Midbrain (tissue), 1 donor: ENCODE data around the gene XRN1.
"Not testable (repeated sequence)": the region's sequence is repeated elsewhere in the genome, so short reads cannot be mapped to it uniquely, and the experiment has no call there.

ENCODE experiments used
- DNase-seq: peaks from one replicate; lab custom pipeline; 2025; lab: John Stamatoyannopoulos, UW

XRN1 gene

DNA sequence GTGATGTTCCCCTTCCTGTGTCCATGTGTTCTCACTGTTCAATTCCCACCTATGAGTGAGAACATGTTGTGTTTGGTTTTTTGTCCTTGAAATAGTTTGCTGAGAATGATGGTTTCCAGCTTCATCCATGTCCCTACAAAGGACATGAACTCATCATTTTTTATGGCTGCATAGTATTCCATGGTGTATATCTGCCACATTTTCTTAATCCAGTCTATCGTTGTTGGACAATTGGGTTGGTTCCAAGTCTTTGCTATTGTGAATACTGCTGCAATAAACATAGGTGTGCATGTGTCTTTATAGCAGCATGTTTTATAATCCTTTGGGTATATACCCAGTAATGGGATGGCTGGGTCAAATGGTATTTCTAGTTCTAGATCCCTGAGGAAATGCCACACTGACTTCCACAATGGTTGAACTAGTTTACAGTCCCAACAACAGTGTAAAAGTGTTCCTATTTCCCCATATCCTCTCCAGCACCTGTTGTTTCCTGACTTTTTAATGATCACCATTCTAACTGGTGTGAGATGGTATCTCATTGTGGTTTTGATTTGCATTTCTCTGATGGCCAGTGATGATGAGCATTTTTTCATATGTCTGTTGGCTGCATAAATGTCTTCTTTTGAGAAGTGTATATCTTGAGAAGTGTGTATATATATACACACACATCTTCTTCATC, 123.4 kb downstream of the XRN1 start:
- DNase-seq: not testable (repeated sequence)

DNA sequence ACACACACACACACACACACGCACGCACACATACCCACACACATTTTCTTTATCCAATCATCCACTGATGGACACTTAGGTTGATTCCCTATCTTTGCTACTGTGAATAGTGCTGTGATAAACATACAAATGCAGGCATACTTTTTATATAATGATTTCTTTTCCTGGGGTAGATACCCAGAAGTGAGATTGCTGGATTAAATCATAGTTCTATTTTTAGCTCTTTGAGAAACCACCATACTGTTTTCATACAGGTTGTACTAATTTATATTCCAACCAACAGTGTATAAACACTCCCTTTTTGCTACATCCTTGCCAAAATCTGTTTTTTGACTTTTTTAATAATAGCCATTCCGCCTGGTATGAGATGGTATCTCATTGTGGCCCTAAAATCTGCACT, 127.9 kb downstream of the XRN1 start:
- no peak for DNase-seq

DNA sequence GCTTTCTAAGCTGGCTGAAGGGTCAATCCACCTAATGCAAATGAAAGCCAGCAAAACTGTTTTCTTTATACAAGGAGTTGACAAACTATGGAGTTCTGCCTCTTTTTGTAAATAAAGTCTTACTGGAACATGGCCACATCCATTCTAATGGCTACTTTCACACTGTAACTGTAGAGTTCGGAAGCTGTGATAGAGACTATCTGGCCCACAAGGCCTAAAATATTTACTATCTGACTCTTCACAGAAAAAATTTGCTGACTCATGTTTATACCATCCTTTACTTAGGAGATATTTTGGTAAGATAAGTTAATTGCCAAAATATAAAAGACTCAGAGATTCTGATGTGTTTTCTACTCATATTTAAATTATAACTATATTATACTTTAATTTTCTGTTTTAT, 128.7 kb downstream of the XRN1 start:
- no peak for DNase-seq

DNA sequence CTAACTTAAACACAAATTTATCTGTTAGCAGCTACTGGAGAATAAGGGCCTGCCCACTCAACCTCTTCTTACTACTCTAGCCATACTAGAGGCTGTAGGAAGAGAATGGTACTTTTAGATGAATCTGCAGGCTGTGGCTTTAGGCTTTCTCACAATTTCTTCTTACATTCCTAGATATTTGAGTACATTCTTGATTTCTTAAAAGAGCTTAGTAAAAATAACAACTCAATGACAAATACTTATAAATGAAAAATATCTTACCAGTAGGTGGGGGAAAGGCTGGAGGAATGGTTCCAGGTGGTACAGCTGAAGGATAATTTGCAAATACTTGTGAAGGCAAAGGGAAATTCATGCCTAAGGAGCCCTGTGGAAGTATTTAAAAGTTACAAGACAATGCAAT, 129.5 kb downstream of the XRN1 start:
- DNase-seq: no peak

DNA sequence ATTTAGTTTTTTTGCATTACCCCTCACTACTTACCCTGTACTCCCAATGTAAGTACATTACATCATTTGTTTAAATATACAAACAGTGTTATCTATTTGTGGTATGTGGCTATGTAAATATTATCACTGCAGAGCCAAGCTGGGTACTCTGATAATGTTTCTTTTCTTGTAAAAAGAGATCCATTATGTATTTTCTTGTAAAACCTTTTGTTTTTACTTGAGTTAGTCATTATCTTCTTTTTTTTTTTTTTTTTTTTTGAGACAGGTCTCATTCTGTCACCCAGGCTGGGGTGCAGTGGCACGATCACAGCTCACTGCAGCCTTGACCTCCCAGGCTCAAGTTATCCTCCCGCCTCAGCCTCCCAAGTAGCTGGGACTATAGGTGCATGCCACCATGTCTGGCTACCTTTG, 131.9 kb downstream of the XRN1 start:
- DNase-seq: not testable (repeated sequence)

DNA sequence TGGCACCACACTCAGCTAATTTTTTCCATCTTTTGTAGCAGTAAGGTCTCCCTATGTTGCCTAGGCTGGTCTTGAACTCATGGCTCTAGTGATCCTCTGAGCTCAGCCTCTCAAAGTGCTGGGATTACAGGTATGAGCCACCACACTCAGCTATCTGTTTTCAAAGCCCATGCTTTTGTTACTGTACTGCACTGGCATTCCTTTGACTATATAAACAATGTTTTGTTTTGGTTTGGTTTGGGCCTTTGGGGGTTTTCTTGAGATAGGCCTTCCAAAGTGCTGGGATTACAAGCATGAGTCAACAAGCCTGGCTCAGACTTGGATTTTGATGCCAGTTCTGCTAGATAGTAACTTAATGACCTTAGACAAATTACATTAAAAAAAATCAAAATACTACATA, 132.8 kb downstream of the XRN1 start:
- no peak for DNase-seq

DNA sequence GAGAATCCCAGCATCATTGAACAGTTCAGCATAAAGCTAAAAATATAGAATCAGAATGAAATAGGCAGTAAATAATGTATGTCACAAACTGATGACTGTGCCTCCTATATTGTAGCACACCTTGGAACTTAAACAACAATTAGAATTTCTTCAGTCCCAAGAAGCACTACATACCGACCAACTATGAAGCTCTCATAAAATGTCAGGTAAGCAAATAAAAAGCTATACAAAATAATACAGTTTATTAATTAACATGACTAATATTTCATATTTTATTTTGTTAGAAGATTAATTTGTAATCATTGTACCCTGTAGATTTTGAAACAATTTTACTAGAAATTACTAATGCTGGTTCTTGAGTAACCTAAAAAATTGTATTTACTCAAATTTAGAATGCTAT, 137.4 kb downstream of the XRN1 start:
- DNase-seq: no peak

DNA sequence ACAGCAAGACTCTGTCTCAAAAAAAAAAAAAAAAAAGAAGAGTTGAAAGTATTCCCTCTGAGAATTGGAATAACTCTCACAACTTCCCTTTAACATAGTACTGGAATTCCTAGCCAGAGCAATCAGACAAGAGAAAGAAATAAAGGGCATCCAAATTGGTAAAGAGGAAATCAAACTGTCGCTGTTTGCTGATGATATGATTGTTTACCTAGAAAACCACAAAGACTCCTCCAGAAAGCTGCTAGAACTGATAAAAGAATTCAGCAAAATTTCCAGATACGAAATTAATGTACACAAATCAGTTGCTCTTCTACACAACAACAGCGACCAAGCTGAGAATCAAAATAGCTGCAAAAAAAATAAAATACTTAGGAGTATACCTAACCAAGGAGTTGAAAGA, 145.0 kb downstream of the XRN1 start:
- DNase-seq: not testable (repeated sequence)

DNA sequence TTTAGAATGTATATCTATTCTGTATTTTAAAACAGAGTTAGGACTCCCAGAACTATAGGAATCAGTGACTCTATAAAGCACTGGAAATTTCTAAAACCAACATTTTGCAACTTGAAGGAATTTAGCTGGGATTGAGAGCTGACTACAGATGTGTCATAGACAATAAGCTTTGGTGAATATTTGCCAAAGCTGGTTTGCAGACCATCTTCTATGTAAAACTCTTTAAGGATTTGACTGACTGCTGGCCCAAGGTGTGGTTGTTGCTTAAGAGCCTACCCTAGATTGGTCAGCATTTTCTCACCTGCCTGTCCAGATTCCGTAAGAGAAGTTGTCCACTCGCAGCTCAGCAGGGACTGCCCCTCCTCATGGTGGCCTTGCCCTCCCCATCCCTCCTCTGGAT, 149.2 kb downstream of the XRN1 start:
- no peak for DNase-seq

DNA sequence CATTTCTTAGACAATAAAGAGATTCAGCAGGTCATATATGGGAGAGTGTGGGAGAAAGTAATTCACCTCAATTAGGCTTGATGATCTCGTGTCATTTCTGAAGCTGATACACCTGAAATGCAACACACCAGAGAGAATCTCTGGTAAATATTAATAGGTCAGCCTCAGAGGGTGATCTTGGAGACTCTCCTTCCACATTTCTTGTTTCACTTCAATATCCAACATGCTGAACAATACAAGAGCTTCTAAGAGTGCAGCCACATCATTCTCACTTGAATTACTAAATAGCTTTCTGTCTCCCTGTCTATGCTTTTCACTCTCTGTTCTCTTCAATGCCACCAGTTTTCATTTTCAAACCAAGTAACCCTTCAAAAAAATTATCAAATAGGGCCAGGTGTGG, 151.3 kb downstream of the XRN1 start:
- DNase-seq: no peak

DNA sequence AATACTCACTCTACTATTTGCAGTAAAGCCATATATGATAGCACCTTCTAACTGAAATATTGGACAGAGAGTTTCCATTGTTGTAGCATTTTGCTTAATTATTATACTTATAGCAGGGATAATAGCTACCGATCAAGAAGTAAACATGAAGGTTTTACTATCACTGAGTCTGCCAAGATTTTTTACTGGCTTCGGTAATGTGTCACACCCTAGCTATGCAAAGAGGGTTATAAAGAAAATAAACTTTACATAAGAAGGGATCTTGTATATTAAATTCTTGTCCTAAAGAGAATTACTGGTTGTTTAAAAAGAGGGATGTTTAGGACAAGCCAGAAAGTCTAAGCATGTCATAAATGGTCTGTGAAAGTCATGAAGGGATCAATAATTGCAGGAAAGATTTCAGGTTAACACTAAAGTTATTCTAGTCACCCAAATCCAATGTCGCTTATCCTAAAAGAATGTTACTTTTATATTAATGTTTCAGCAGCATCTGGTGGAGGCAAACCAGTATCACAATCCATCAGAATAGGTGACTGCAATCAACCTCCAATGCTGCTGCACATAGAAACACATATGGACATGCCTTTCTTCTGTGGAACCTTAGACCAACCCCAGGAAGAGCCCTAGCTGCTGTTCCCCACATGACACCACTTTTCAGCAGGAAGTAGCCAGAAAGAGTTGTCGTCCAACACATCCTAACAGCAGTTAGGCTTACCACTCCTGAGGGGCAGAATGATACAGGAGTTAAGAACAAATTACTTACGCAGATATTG, 159.8 kb downstream of the XRN1 start:
- no peak for DNase-seq

DNA sequence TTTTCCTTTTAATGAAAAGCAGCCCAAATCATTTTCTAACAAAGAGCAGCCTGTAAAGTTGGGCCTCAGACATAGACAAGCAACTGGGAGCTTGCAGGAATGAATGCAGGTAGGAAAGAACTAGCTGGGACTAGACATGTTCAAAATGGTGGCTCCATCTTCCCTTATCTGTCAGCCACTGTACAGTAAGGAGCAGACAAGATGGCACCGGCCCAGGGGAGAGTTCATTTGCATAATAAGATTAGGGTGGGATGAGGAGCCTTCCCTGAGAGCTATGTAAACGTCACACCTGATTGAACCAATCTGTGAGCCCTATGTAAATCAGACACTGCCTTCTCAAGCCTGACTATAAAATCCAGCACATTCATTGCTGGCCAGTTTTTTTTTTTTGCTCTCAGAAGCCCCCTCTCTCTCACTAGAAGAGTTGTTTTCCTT, 162.7 kb downstream of the XRN1 start:
- DNase-seq: no peak

DNA sequence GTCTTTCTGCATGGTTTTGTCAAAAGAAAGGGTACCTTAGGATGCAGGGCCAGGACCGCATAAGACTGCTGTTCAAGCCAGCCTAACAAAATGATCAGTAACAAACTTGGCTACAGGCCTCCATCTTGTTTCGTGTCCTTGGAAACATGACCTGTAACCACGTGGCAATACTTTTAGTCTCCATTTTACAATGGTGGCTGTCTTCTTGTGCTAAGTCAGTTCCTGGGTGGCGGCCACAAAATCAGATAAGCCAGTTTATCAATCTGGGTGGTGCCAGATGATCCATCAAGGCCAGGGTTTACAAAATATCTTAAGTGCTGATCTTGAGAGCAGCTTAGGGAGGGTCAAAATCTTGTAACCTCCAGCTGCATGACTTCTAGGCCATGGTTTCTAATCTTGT, 165.3 kb downstream of the XRN1 start:
- DNase-seq: no peak

DNA sequence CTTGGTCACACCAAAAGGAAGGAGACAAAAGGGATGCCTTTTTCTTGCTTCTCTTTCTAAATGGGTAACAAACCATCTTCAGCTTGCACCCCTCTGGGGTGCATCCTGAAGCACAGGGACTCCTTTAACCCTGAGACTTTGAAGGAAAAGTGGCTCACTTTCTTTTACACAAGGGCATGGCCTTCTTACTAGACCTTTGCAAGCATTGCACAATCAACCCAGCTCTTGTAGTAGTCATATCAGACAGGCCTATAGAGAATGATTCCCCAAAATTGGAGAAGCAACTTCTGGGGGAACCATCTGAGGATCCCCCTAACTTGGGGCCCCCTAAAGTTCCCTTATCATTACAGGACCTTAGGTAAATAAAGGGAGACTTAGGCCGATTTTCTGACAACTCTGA, 166.4 kb downstream of the XRN1 start:
- no peak for DNase-seq

DNA sequence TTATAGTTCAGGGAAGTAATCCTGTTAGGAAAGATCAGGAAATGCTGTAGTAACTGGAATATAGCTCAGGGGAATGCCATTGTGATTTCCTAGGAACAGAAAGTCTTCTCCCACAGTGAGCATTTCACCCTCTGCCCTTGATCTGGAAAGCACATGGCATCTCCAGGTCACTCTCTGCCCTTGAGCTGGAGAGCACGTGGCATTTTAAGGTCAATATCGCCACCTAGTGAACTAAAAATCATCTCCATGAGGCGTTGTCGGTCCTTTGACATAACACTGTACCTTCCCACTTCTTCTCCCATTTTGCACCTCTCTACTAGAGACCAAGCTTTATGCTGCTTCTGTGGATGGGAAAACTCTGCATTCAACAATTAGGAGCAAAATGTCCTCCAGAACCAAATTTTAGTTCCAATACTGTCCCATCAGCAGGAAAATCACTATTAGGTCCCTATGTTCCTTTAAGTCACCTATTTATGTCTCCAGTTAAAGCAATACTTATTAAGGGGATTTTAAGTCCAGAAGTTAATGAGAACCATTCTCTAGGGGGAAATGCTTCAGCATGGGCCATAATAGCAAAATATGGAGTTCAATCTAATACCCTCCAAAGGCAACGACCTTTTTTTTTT, 167.8 kb downstream of the XRN1 start:
- peak; percentile 74 for DNase-seq

DNA sequence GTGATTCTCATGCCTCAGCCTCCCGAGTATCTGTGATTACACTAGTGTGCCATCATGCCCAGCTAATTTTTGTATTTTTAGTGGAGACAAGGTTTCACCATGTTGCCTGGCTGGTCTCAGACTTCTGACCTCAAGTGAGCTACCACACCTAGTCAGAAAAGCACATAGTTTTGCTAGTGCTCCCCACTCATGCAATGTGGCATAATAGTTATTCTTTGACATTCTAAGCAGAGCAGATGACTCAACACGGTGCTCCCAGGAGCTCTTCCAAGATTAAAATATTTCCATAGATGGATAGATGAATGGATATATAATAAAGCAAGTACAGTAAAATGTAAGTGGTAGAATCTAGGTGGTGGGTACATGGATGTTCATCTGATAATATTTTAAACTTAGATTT, 169.4 kb downstream of the XRN1 start:
- DNase-seq: no peak

DNA sequence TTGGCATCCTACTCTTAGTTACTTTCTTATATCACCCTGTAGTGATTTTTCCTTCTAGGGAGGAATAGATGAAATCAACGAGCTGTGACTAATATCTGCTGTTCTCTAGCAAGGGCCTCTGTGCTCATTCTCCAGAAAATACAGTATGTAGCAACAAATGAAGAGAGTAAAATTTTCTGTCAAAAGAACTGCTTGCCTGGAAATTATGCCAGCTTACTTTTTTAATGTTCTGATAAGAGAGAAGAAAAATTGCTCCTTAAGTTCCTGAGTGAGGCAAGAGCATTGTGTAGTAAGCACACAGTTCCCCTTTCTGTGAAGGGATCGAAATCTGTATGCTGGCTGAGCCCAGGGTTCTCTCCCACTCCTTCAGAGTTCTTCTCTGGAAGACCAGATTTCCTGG, 171.1 kb downstream of the XRN1 start:
- DNase-seq: no peak

DNA sequence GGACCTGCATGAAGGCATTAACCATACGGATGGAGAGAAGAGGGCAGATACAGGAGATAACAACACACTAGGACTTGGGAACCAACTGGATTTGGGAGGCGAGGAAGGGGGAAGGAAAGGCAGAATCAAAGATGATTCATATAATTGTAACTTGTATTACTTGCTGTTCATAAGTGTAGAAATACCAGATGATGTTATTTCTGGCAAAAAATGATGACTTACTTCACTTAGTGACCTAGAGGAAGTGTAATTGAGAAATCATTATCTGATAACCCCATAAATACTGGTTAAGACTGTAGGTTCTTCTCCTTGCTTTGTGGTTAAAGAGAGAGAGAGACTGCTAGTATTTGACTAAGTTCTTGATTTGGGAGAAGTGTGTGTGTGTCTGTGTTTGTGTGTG, 172.0 kb downstream of the XRN1 start:
- DNase-seq: no peak

DNA sequence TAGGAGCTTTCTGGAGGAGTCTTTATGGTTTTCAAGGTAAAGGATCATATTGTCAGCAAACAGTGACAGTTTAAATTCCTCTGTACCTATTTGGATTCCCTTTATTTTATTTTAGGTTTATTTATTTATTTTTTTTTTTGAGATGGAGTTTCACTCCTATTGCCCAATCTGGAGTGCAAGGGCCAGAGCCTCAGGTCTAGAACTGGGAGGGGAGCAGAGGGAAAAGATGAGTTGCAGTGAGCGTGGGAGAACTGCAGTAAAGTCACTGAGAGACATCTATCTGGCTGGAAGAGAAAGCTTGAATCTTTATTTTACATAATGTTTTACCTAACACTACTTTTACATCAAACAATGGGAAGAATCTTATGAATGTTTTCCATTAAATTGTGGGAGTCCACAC, 172.9 kb downstream of the XRN1 start:
- no peak for DNase-seq

DNA sequence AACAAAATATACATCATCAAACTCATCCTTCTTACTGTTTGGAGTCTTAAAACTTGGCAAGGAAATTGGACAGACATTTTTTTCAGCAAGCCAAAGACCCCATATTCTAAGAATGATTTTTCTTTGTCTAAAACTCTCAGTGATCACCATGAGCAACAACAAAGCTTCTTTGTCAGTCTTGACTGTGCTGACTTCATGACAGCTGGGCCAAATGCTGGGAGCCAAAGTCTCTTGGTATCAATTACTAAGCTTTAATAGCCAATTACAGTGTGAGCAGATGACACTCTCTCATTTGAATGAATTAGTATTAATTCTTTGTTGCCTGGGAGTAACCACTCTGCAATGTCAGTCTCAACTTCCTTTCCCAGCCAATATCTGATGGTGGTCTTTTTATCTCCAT, 174.3 kb downstream of the XRN1 start:
- peak; percentile 57 for DNase-seq

DNA sequence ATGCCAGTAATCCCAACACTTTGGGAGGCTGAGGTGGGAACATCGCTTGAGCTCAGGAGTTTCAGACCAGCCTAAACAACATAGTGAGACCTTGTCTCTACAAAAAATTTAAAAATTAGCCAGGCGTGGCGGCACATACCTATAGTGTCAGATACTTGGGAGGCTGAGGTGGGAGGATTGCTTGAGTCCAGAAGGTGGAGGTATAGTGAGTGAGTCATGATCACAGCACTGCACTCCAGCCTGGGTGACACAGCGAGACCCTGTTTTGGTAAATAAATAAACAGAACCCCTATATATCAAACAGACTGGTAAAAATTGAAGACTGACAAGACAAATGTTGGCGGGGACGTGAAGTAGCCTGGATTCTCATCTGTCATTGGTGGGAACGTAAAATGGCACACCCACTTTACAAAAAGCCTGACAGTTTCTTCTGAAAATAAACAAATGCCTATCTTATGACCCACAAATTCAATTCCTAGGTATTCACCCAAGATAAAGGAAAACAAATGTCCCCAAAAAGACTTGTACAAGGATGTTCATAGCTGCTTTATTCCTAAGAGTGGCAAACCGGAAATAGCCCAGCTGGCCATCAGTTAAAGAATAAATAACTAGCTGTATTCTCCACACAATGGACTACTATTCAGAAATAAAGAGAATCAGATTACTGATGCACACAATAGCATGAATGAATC, 175.5 kb downstream of the XRN1 start:
- DNase-seq: peak; percentile 52

DNA sequence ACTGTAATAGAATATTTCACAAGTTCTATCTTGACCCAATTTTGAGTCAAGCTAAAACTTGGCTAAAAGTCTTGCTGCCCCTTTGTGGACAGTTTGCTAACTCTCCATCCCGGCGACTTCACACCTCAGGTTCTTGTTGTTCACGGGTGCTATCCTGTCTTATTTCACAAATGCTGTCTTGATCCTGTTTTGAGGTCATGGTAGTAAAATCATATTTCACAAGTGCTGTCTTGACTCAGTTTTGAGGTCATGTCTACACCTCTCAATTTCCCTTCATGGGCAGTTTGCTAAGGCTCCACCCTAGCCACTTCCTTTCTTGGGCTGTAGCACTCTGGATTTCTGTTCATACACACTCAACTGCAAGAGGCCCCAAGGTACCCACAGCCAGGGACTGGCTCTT, 177.4 kb downstream of the XRN1 start:
- DNase-seq: no peak

DNA sequence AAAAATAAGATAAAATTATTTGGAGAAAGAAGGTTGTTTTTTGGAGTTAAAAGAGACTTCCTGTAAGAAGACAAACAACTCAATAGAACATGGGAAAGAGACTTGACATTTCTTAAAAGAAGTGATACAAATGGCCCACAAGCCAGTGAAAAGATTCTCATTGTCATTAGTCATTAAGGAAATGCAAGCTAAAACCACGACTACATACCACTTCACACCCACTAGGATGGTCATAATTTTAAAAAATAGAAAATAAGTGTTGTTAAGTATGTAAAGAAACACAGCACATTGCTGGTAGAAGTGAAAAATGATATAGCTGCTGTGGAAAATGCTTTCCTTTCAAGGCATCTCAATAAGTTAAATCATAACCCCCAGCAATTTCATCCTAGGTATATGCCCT, 178.1 kb downstream of the XRN1 start:
- no peak for DNase-seq
